HCT116 (cell line): ENCODE measurements around the gene CCN5. TPM values are rescaled to one million over a fixed set of nuclear protein-coding genes. Genes with fewer than 3 reads are reported as not detected.

Experiments used
- ATAC-seq: fragments of 200-7000 bp; cut with Tn5 transposase; 2 replicates; pipeline ENCODE4 v1.9.1; 2020; ENCODE audit warnings: mild to moderate bottlenecking, moderate library complexity
- BruUV-seq: library from RNA; stranded (reverse); fragments of 400-500 nt; replicated peaks from 2 replicates; lab custom pipeline; 2021; lab: Mats Ljungman, UMichigan
- CTCF ChIA-PET: fragments of 300-600 bp; sonication (Branson Sonifier 250); formaldehyde crosslinking; loops from one replicate; lab custom pipeline; 2021; ENCODE audit warnings: antibody characterized with exemption; lab: Charles Lee
- POLR2A ChIA-PET: fragments of 300-600, 350-600 bp; sonication (Branson Sonifier 250); formaldehyde crosslinking; loops from one replicate; lab custom pipeline; 2021; ENCODE audit warnings: antibody characterized with exemption; lab: Charles Lee
- RAD21 ChIA-PET, 2 experiments: fragments of 300-600 bp; sonication (Branson Sonifier 250); formaldehyde crosslinking; loops; one replicate each; lab custom pipeline; 2023; ENCODE audit warnings: low total read pairs in 2 of 2; ENCODE audit not compliant: uncharacterized antibody in 2 of 2, unreplicated experiment in 2 of 2, low non-redundant PET in 1 of 2; lab: Charles Lee
- DNase-seq: peaks from one replicate; pipeline ENCODE4 v3.0.0-alpha.2; 2010; ENCODE audit warnings: low read depth, low spot score
- H2AFZ ChIP-seq: fragments of 200-600 bp; shearing (Covaris generic), sonication (generic); 2 replicates; pipeline ENCODE4 v1.6.1; 2017; ENCODE audit warnings: low read depth, mixed run types, mixed read lengths, antibody characterized with exemption, low read length; ENCODE audit not compliant: poor library complexity, severe bottlenecking
- H3K27ac ChIP-seq: 2 replicates; pipeline ENCODE4 v1.5.1; 2012; ENCODE audit warnings: low read depth, low read length
- H3K27me3 ChIP-seq: fragments of 200-600 bp; sonication (generic); 2 replicates; pipeline ENCODE4 v1.6.1; 2016; ENCODE audit warnings: mixed run types, low read length, mixed read lengths; ENCODE audit not compliant: insufficient read depth
- H3K36me3 ChIP-seq, 2 experiments: fragments of 200-500 bp in 1 of 2; fragments of 200-600 bp in 1 of 2; sonication (Bioruptor generic) in 1 of 2; sonication (generic) in 1 of 2; 2 replicates each; pipeline versions ENCODE4 v1.5.1 to v1.6.1; 2014 to 2016; ENCODE audit warnings: low read length in 2 of 2, inconsistent platforms in 1 of 2, mixed read lengths in 1 of 2, mixed run types in 1 of 2; ENCODE audit not compliant: insufficient read depth in 2 of 2, control insufficient read depth in 1 of 2
- H3K4me1 ChIP-seq, 2 experiments: fragments of 200-600 bp in 1 of 2; sonication (generic) in 1 of 2; 2 replicates each; pipeline versions ENCODE4 v1.5.1 to v1.6.1; 2012 to 2017; ENCODE audit warnings: low read length in 2 of 2, inconsistent platforms in 1 of 2, mild to moderate bottlenecking in 1 of 2, mixed read lengths in 1 of 2, mixed run types in 1 of 2, moderate library complexity in 1 of 2; ENCODE audit not compliant: insufficient read depth in 2 of 2, control insufficient read depth in 1 of 2
- H3K4me2 ChIP-seq: fragments of 200-600 bp; sonication (generic); 2 replicates; pipeline ENCODE4 v1.6.1; 2017; ENCODE audit warnings: mixed run types, low read length, mixed read lengths
- H3K4me3 ChIP-seq, 2 experiments: fragments of 200-600 bp in 1 of 2; sonication (generic) in 1 of 2; replicated peaks in 1 of 2; 2 replicates each; pipeline ENCODE4 v1.5.1; 2011 to 2016; ENCODE audit warnings: low read length in 2 of 2, control low read depth in 1 of 2, low read depth in 1 of 2, mild to moderate bottlenecking in 1 of 2, mixed read lengths in 1 of 2, mixed run types in 1 of 2
- H3K79me2 ChIP-seq: fragments of 200-600 bp; sonication (generic); 2 replicates; pipeline ENCODE4 v1.6.1; 2017; ENCODE audit warnings: mild to moderate bottlenecking, mixed run types, low read length, moderate library complexity, mixed read lengths; ENCODE audit not compliant: insufficient read depth
- H3K9ac ChIP-seq: fragments of 200-600 bp; sonication (generic); 2 replicates; pipeline ENCODE4 v1.6.1; 2016; ENCODE audit warnings: low read length, mixed read lengths
- H3K9me2 ChIP-seq: fragments of 200-600 bp; sonication (generic), shearing (Covaris generic); 2 replicates; pipeline ENCODE4 v1.6.1; 2017; ENCODE audit warnings: mixed run types, mild to moderate bottlenecking, moderate library complexity; ENCODE audit not compliant: insufficient read depth
- H3K9me3 ChIP-seq, 2 experiments: fragments of 200-500 bp in 1 of 2; fragments of 200-600 bp in 1 of 2; sonication (Bioruptor generic) in 1 of 2; sonication (generic) in 1 of 2; 2 replicates each; pipeline ENCODE4 v1.6.1; 2014 to 2017; ENCODE audit warnings: low read length in 2 of 2, mixed read lengths in 2 of 2, inconsistent platforms in 1 of 2, low read depth in 1 of 2, mild to moderate bottlenecking in 1 of 2, mixed run types in 1 of 2, moderate library complexity in 1 of 2; ENCODE audit not compliant: control insufficient read depth in 1 of 2, insufficient read depth in 1 of 2
- H4K20me1 ChIP-seq: fragments of 200-600 bp; sonication (generic), shearing (Covaris generic); 2 replicates; pipeline ENCODE4 v1.6.1; 2017; ENCODE audit warnings: mixed run types, mild to moderate bottlenecking, moderate library complexity; ENCODE audit not compliant: insufficient read depth
- ATF3 ChIP-seq: IDR thresholded peaks from 2 replicates; pipeline ENCODE4 v1.6.1; 2012
- CTCF ChIP-seq, 3 experiments: fragments of 200-600 bp in 1 of 3; sonication (generic) in 1 of 3; IDR thresholded peaks in 2 of 3; conservative IDR thresholded peaks in 1 of 3; 2 replicates each; pipeline ENCODE4 v1.5.1; 2012 to 2017; ENCODE audit warnings: low read depth in 2 of 3, low read length in 2 of 3, antibody characterized with exemption in 1 of 3, borderline replicate concordance in 1 of 3, control low read depth in 1 of 3, mild to moderate bottlenecking in 1 of 3, mixed read lengths in 1 of 3, mixed run types in 1 of 3, moderate library complexity in 1 of 3; ENCODE audit not compliant: insufficient read depth in 1 of 3
- TCF7L2 ChIP-seq: IDR thresholded peaks from 2 replicates; pipeline ENCODE4 v1.7.0; 2011; ENCODE audit warnings: borderline replicate concordance, inconsistent platforms; ENCODE audit not compliant: insufficient read depth, insufficient read length; ENCODE audit errors: extremely low read depth
- YY1 ChIP-seq: IDR thresholded peaks from 2 replicates; pipeline ENCODE4 v1.6.1; 2011; ENCODE audit warnings: low read length, low read depth, moderate library complexity, mild to moderate bottlenecking; ENCODE audit not compliant: insufficient replicate concordance; ENCODE audit errors: extremely low read depth
- ZFX ChIP-seq: fragments of 450-650 bp; IDR thresholded peaks from 2 replicates; pipeline ENCODE4 v1.6.1; 2017
- ZNF274 ChIP-seq: fragments of 200-500 bp; sonication (Bioruptor generic); IDR thresholded peaks from 2 replicates; pipeline ENCODE4 v1.6.1; 2014; ENCODE audit warnings: mild to moderate bottlenecking, low read depth, low read length, inconsistent platforms
- intact Hi-C: fragments of 100-400 bp; cut with micrococcal nuclease; formaldehyde crosslinking; loops from 2 replicates; pipeline ENCODE4 v1.10.0; 2022
- total RNA-seq: library from RNA; stranded (reverse); gene quantifications from one replicate; pipeline ENCODE4 v1.2.1, GENCODE V29; 2021; ENCODE audit not compliant: unreplicated experiment

CCN5 gene
- total RNA-seq, 1 experiment from 2014 or later = 0.20 TPM

GRCh38 chr20:44705364-44706094, 9.6 kb upstream of the CCN5 start (continued):
- TF ChIP-seq ZNF274 = no peak

GRCh38 chr20:44706301-44707017, 8.7 kb upstream of the CCN5 start:
- ChIA-PET RAD21 (no interaction called here), CTCF (no interaction called here)
- H2AFZ ChIP-seq = no peak overlapping the region

More at GRCh38 chr20:44706301-44707017, 8.7 kb upstream of the CCN5 start:
- no peaks in the 10 kb centered on the region for H3K9me2 ChIP-seq
- no peak overlapping the region for H3K27ac ChIP-seq
- intact Hi-C loops = no loop called here
- DNase-seq = no peak
- no peaks in the 10 kb centered on the region for H3K9me3 ChIP-seq
- H3K4me3 ChIP-seq = no peak overlapping the region
- BruUV-seq = no TSS peak
- H3K4me1 ChIP-seq = peaks cover 3 to 13% of the 10 kb centered on the region in 2 experiments; a peak in 3 of 4 replicates
- H4K20me1 ChIP-seq = no peaks in the 10 kb centered on the region
- no peaks in the 10 kb centered on the region for H3K27me3 ChIP-seq
- H3K4me2 ChIP-seq = no peak overlapping the region
- ATAC-seq = no peak
- no peaks in the 10 kb centered on the region for H3K79me2 ChIP-seq
- POLR2A ChIA-PET = no interaction called here
- TF ChIP-seq CTCF (IDR thresholded peaks at IDR 0.05 in 2 of 3, conservative IDR thresholded peaks at IDR 0.05 in 1 of 3; ENCODE audit: borderline replicate concordance in 1 of 3, insufficient read depth in 1 of 3, low read depth in 2 of 3, low read length in 2 of 3) (no peak), ATF3 (no peak), ZFX (no peak), TCF7L2 (no peak), YY1 (no peak)
- TF ChIP-seq, all 23 proteins: peak for 0
- H3K9ac ChIP-seq = no peak overlapping the region
- no peaks in the 10 kb centered on the region for H3K36me3 ChIP-seq
